Measurements from ENCODE around the gene CGN.

CGN gene, protein sequence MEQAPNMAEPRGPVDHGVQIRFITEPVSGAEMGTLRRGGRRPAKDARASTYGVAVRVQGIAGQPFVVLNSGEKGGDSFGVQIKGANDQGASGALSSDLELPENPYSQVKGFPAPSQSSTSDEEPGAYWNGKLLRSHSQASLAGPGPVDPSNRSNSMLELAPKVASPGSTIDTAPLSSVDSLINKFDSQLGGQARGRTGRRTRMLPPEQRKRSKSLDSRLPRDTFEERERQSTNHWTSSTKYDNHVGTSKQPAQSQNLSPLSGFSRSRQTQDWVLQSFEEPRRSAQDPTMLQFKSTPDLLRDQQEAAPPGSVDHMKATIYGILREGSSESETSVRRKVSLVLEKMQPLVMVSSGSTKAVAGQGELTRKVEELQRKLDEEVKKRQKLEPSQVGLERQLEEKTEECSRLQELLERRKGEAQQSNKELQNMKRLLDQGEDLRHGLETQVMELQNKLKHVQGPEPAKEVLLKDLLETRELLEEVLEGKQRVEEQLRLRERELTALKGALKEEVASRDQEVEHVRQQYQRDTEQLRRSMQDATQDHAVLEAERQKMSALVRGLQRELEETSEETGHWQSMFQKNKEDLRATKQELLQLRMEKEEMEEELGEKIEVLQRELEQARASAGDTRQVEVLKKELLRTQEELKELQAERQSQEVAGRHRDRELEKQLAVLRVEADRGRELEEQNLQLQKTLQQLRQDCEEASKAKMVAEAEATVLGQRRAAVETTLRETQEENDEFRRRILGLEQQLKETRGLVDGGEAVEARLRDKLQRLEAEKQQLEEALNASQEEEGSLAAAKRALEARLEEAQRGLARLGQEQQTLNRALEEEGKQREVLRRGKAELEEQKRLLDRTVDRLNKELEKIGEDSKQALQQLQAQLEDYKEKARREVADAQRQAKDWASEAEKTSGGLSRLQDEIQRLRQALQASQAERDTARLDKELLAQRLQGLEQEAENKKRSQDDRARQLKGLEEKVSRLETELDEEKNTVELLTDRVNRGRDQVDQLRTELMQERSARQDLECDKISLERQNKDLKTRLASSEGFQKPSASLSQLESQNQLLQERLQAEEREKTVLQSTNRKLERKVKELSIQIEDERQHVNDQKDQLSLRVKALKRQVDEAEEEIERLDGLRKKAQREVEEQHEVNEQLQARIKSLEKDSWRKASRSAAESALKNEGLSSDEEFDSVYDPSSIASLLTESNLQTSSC

GRCh38 chr1:151510957-151511635, at the start of gene CGN:
Gene CGN, plus strand, starts transcription at chr1:151511387. Its CDS starts 7,133 bp downstream, at chr1:151518520.
- no peaks in the 10 kb centered on the region for H3K9me3 ChIP-seq (ENCODE audit: control insufficient read depth in 1 of 2, low read length in 2 of 2)
- H3K4me3 ChIP-seq (ENCODE audit: low read depth in 1 of 2, low read length in 2 of 2), result peak within 1 kb of the TSS; percentile 67 to 81
- no peaks in the 10 kb centered on the region for H3K27me3 ChIP-seq (ENCODE audit: low read depth, low read length)
- no peaks in the 10 kb centered on the region for H3K36me3 ChIP-seq (ENCODE audit: control insufficient read depth in 1 of 2, insufficient read depth in 2 of 2, low read length in 2 of 2)
- H3K27ac ChIP-seq (ENCODE audit: low read length), result peak within 1 kb of the TSS; percentile 92
- H3K4me1 ChIP-seq (ENCODE audit: control insufficient read depth in 1 of 2, insufficient read depth in 2 of 2, low read length in 2 of 2), result peaks cover 11 to 17% of the 10 kb centered on the region in 2 donors

- no peaks in the 10 kb centered on the region for H3K36me3 ChIP-seq (ENCODE audit: control insufficient read depth in 1 of 2, insufficient read depth in 2 of 2, low read length in 2 of 2)
- no peaks in the 10 kb centered on the region for H3K9me3 ChIP-seq (ENCODE audit: control insufficient read depth in 1 of 2, low read length in 2 of 2)
- no peak overlapping the region for H3K4me3 ChIP-seq (ENCODE audit: low read depth in 1 of 2, low read length in 2 of 2)
- no peaks in the 10 kb centered on the region for H3K27me3 ChIP-seq (ENCODE audit: low read depth, low read length)
- peaks cover 5 to 8% of the 10 kb centered on the region in 2 donors for H3K4me1 ChIP-seq (ENCODE audit: control insufficient read depth in 1 of 2, insufficient read depth in 2 of 2, low read length in 2 of 2)
- H3K27ac ChIP-seq (ENCODE audit: low read length), result no peak overlapping the region
These were observed 49.5 kb upstream of the CGN start for GRCh38 chr1:151461694-151462093.

DNA sequence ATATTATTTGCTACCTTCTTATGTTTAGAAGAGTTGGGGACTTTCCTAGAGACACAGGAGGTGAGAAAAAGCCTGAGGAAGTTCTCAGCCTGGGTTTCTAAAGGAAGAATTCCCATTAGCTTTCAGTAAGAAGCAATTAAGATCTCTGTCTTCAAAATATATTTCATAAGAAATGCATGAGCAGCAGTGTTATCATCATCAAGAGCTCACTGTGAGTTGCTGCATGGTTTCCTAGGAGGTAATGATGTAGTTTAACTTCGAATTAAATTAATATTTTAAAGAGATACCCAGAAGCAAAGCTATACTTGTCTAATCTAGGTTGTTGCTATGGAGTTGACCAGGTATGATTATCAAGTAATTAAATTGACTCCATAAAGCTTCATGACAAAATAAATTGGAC, 46.2 kb upstream of the CGN start:
- Histone ChIP-seq H3K36me3 (ENCODE audit: control insufficient read depth in 1 of 2, insufficient read depth in 2 of 2, low read length in 2 of 2) (peaks cover 0 to 3% of the 10 kb centered on the region in 2 donors), H3K4me3 (ENCODE audit: low read depth in 1 of 2, low read length in 2 of 2) (no peak overlapping the region), H3K4me1 (ENCODE audit: control insufficient read depth in 1 of 2, insufficient read depth in 2 of 2, low read length in 2 of 2) (no peaks in the 10 kb centered on the region), H3K27ac (ENCODE audit: low read length) (no peak overlapping the region), H3K27me3 (ENCODE audit: low read depth, low read length) (no peaks in the 10 kb centered on the region), H3K9me3 (ENCODE audit: control insufficient read depth in 1 of 2, low read length in 2 of 2) (no peaks in the 10 kb centered on the region)

DNA sequence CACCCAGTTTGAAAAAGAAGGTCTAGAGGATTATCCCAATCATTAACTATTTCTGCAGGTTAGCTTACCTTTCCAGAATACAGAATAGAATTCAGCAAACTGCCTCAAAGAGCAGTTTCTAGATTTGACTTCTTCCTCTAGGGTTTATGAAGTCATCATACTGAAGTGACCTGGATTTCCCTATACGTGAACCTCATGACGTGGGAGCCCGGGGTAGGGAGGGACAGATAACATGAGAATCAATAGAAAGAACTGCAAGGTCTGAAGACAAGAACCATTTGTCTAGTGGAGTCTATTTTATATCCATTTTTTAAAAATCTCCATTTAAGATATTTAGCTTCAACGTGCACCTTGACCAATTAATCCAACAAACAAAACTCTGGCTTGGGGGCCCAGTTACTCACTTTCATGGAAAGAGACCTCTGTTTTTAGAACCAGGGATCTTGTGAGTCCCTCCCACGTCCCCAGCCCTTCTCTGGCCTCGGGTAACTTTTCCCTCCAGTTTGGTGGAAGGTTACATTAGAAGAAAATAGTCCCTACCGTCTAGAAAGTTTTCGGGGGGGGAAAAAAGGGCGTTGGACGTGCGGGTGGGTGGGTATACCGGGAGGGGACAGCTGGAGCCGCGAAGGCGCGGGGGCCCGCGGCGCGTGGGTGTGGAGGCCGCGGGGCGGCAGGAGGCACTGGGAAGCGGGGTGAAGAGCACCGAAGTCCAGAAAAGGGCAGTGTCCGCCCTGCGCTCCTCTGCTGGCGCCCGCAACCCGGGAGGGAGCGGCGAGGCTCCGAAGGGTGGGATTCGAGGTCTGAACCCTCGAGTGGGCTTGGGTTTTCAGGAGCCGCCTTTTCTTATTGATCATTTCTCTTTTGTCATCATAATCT, 38.1 kb upstream of the CGN start:
- Histone ChIP-seq H3K27ac (ENCODE audit: low read length) (peak overlapping the region; percentile 72), H3K36me3 (ENCODE audit: control insufficient read depth in 1 of 2, insufficient read depth in 2 of 2, low read length in 2 of 2) (peaks cover 0 to 3% of the 10 kb centered on the region in 2 donors), H3K4me3 (ENCODE audit: low read depth in 1 of 2, low read length in 2 of 2) (peak overlapping the region; percentile 60 to 62), H3K27me3 (ENCODE audit: low read depth, low read length) (no peaks in the 10 kb centered on the region), H3K9me3 (ENCODE audit: control insufficient read depth in 1 of 2, low read length in 2 of 2) (no peaks in the 10 kb centered on the region), H3K4me1 (ENCODE audit: control insufficient read depth in 1 of 2, insufficient read depth in 2 of 2, low read length in 2 of 2) (no peaks in the 10 kb centered on the region)

DNA sequence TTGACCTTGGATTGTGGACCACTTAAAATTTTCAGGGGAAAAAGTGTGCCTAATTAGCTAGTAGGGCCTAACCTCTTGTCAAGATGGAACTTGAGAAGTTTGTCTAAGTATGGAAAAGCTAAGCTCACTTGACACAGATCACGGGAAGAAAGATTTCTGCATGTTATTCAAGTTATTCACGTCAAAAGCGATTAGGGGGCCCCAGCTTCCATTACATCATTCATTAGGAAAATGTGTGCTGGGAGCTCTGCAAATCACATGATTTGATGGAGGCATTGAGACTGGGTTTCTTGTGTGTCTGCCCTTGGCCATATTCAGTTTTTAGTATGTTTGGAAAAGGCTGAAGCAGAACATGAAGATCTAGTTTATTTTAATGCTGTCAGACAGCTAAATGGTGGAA, 36.4 kb upstream of the CGN start:
- Histone ChIP-seq H3K27me3 (ENCODE audit: low read depth, low read length) (no peaks in the 10 kb centered on the region), H3K9me3 (ENCODE audit: control insufficient read depth in 1 of 2, low read length in 2 of 2) (no peaks in the 10 kb centered on the region), H3K27ac (ENCODE audit: low read length) (no peak overlapping the region), H3K4me3 (ENCODE audit: low read depth in 1 of 2, low read length in 2 of 2) (no peak overlapping the region), H3K4me1 (ENCODE audit: control insufficient read depth in 1 of 2, insufficient read depth in 2 of 2, low read length in 2 of 2) (no peaks in the 10 kb centered on the region), H3K36me3 (ENCODE audit: control insufficient read depth in 1 of 2, insufficient read depth in 2 of 2, low read length in 2 of 2) (no peaks in the 10 kb centered on the region)

- no peaks in the 10 kb centered on the region for H3K36me3 ChIP-seq (ENCODE audit: control insufficient read depth in 1 of 2, insufficient read depth in 2 of 2, low read length in 2 of 2)
These were observed 36.0 kb upstream of the CGN start for GRCh38 chr1:151475175-151475574.

GRCh38 chr1:151476083-151476482, 35.1 kb upstream of the CGN start:
- no peaks in the 10 kb centered on the region for H3K9me3 ChIP-seq (ENCODE audit: control insufficient read depth in 1 of 2, low read length in 2 of 2)
- H3K4me3 ChIP-seq (ENCODE audit: low read depth in 1 of 2, low read length in 2 of 2), result no peak overlapping the region
- H3K36me3 ChIP-seq (ENCODE audit: control insufficient read depth in 1 of 2, insufficient read depth in 2 of 2, low read length in 2 of 2), result no peaks in the 10 kb centered on the region
- no peaks in the 10 kb centered on the region for H3K27me3 ChIP-seq (ENCODE audit: low read depth, low read length)
- H3K4me1 ChIP-seq (ENCODE audit: control insufficient read depth in 1 of 2, insufficient read depth in 2 of 2, low read length in 2 of 2), result no peaks in the 10 kb centered on the region
- H3K27ac ChIP-seq (ENCODE audit: low read length), result no peak overlapping the region

More at GRCh38 chr1:151475175-151475574, 36.0 kb upstream of the CGN start:
- Histone ChIP-seq H3K9me3 (ENCODE audit: control insufficient read depth in 1 of 2, low read length in 2 of 2) (no peaks in the 10 kb centered on the region), H3K4me1 (ENCODE audit: control insufficient read depth in 1 of 2, insufficient read depth in 2 of 2, low read length in 2 of 2) (no peaks in the 10 kb centered on the region), H3K27ac (ENCODE audit: low read length) (no peak overlapping the region), H3K4me3 (ENCODE audit: low read depth in 1 of 2, low read length in 2 of 2) (no peak overlapping the region), H3K27me3 (ENCODE audit: low read depth, low read length) (no peaks in the 10 kb centered on the region)

- H3K36me3 ChIP-seq (ENCODE audit: control insufficient read depth in 1 of 2, insufficient read depth in 2 of 2, low read length in 2 of 2), result no peaks in the 10 kb centered on the region
- no peaks in the 10 kb centered on the region for H3K27me3 ChIP-seq (ENCODE audit: low read depth, low read length)
- no peak overlapping the region for H3K4me3 ChIP-seq (ENCODE audit: low read depth in 1 of 2, low read length in 2 of 2)
- H3K27ac ChIP-seq (ENCODE audit: low read length), result no peak overlapping the region
- no peaks in the 10 kb centered on the region for H3K4me1 ChIP-seq (ENCODE audit: control insufficient read depth in 1 of 2, insufficient read depth in 2 of 2, low read length in 2 of 2)
- peaks cover 0 to 4% of the 10 kb centered on the region in 2 donors for H3K9me3 ChIP-seq (ENCODE audit: control insufficient read depth in 1 of 2, low read length in 2 of 2)
These were observed 34.1 kb upstream of the CGN start for GRCh38 chr1:151477066-151477465.

DNA sequence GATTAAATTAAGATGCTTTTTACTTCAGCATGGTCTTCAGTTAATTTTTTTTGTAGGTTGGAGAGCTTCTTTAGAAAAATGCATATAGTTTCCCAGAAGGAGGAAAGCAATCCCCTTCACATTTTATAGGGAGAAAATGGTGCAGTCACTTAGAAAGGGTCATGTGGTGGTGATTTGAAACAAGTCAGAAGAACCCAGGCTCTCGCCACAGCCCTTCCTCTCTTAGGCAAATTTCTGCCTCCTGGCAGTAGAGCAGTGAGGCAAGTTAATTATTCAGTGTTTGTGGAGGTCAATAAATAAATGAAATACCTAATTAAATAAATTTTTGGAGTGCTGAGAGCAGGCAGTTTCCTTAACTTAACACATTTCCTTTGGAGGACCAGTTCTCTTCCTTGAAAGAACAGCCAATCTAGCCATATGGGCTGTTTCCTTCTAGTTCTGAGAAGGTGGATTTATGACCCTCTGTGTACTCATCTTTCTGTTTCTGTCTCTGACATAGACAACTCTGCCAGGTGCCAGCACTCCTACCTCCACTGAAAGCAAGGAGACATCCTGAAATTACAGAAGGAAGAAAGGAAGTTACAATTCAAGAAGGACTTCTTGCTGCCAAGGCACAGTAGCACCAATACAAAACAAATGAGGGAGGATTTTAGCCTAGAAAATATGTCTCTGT, 32.9 kb upstream of the CGN start:
- H3K4me3 ChIP-seq (ENCODE audit: low read depth in 1 of 2, low read length in 2 of 2), result no peak overlapping the region
- H3K27ac ChIP-seq (ENCODE audit: low read length), result no peak overlapping the region
- no peaks in the 10 kb centered on the region for H3K36me3 ChIP-seq (ENCODE audit: control insufficient read depth in 1 of 2, insufficient read depth in 2 of 2, low read length in 2 of 2)
- peaks cover 0 to 6% of the 10 kb centered on the region in 2 donors for H3K9me3 ChIP-seq (ENCODE audit: control insufficient read depth in 1 of 2, low read length in 2 of 2)
- H3K4me1 ChIP-seq (ENCODE audit: control insufficient read depth in 1 of 2, insufficient read depth in 2 of 2, low read length in 2 of 2), result no peaks in the 10 kb centered on the region
- no peaks in the 10 kb centered on the region for H3K27me3 ChIP-seq (ENCODE audit: low read depth, low read length)

DNA sequence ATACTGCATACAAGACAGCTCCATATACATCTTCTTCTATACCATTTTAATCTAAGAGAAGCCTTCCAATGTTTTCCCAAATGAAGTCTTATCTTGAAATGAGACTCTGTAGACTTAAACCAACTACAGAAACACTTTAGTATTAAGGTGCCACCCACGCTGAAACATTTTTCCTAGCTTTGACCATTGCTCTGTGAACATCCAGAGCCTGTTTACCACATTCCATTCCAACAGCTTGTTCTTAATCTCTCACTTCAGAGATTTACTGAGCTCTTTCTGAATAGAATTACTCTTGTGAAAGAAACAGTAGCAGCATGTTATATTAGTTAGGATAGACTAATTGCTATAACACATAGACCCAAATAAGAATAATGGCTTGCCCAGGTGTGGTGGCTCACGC, 32.3 kb upstream of the CGN start:
- Histone ChIP-seq H3K4me3 (ENCODE audit: low read depth in 1 of 2, low read length in 2 of 2) (no peak overlapping the region), H3K4me1 (ENCODE audit: control insufficient read depth in 1 of 2, insufficient read depth in 2 of 2, low read length in 2 of 2) (no peaks in the 10 kb centered on the region), H3K36me3 (ENCODE audit: control insufficient read depth in 1 of 2, insufficient read depth in 2 of 2, low read length in 2 of 2) (no peaks in the 10 kb centered on the region), H3K27me3 (ENCODE audit: low read depth, low read length) (no peaks in the 10 kb centered on the region), H3K27ac (ENCODE audit: low read length) (no peak overlapping the region), H3K9me3 (ENCODE audit: control insufficient read depth in 1 of 2, low read length in 2 of 2) (peaks cover 0 to 6% of the 10 kb centered on the region in 2 donors)

Data from muscle layer of duodenum (tissue), 2 donors.